ENCODE results near the gene PARD3B. TPM values are rescaled to one million over a fixed set of nuclear protein-coding genes. Genes with fewer than 3 reads are reported as not detected.

Gene PARD3B
- polyA plus RNA-seq, 1 donor: 14.0 TPM

- H3K4me1 ChIP-seq (ENCODE audit: control insufficient read depth, insufficient read depth, low read length): no peaks in the 10 kb centered on the region
- no peak overlapping the region for H3K4me3 ChIP-seq (ENCODE audit: low read length)
- H3K9me3 ChIP-seq (ENCODE audit: control insufficient read depth, low read depth, low read length): no peaks in the 10 kb centered on the region
- WGBS (ENCODE audit: insufficient coverage, low lambda C conversion rate): 57% methylated on average over 1 of the region's 3 CpGs
- peaks cover 2% of the 10 kb centered on the region for H3K36me3 ChIP-seq (ENCODE audit: control insufficient read depth, insufficient read depth, low read length)
- no peak overlapping the region for H3K27ac ChIP-seq (ENCODE audit: low read length)
- no peaks in the 10 kb centered on the region for H3K27me3 ChIP-seq (ENCODE audit: control insufficient read depth, insufficient read depth, low read length)
- DNase-seq: no peak
Measured at GRCh38 chr2:205169464-205169863, 624.2 kb downstream of the PARD3B start.

DNA sequence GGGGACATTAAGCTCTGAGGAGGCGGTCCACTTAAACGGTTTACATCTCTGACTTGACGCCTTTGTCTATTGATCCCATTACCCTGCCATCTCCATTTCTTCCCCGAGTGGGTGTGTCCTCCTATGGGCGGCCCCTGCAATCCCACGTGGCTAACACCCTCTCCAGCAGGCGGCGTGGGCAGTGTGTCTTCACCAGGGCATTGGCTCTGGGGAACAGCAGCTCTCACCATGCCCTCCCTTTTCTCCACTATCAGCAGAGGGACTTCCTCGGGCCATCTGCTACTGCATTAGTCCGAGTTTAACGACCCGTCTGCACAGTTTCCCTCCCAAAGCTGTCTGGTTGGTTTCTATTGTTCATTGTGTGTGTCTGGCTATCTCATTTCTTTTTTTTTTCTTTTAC lies 625.1 kb downstream of the PARD3B start:
- Histone ChIP-seq H3K27ac (ENCODE audit: low read length) (no peak overlapping the region), H3K9me3 (ENCODE audit: control insufficient read depth, low read depth, low read length) (no peaks in the 10 kb centered on the region), H3K4me1 (ENCODE audit: control insufficient read depth, insufficient read depth, low read length) (no peaks in the 10 kb centered on the region), H3K36me3 (ENCODE audit: control insufficient read depth, insufficient read depth, low read length) (peaks cover 2% of the 10 kb centered on the region), H3K27me3 (ENCODE audit: control insufficient read depth, insufficient read depth, low read length) (no peaks in the 10 kb centered on the region), H3K4me3 (ENCODE audit: low read length) (no peak overlapping the region)
- DNase-seq: no peak
- 88% methylated on average over 4 of the region's 12 CpGs for WGBS (ENCODE audit: insufficient coverage, low lambda C conversion rate)

DNA sequence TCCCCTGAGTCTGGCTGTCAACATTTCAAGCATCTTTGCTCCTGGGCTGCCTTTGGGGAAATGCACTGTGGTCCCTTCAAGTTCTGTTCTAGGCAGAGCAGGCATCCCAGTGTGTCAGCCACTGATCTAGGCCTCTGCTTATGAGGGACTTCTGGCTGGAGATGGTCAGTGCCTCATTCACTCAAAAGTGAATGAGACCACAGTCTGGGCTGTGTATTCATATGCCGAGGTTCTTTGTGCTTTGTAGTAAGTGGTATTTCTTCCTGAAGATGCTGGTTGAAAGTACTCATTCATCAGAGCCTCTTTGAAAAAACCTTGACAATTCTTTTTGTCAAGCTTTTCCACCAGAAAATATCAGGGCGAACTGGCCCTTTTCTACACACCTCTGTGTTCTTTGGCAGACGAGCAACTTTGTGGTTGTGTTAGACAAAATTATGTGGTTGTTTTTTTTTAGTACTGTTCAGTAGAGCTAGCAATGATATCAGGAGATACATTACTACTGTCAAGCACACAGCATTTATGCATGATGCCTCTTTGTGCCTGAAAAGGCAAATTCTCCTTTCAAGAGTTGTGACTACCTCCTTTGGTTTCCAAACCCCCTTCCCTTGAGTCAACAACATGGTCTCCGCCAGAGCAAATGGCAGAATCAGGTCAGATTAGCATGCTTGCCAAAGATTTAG lies 626.1 kb downstream of the PARD3B start:
- Histone ChIP-seq H3K27me3 (ENCODE audit: control insufficient read depth, insufficient read depth, low read length) (no peaks in the 10 kb centered on the region), H3K4me3 (ENCODE audit: low read length) (no peak overlapping the region), H3K27ac (ENCODE audit: low read length) (no peak overlapping the region), H3K36me3 (ENCODE audit: control insufficient read depth, insufficient read depth, low read length) (peaks cover 2% of the 10 kb centered on the region), H3K4me1 (ENCODE audit: control insufficient read depth, insufficient read depth, low read length) (no peaks in the 10 kb centered on the region), H3K9me3 (ENCODE audit: control insufficient read depth, low read depth, low read length) (no peaks in the 10 kb centered on the region)
- DNase-seq: no peak
- 92% methylated on average over 2 of the region's 4 CpGs for WGBS (ENCODE audit: insufficient coverage, low lambda C conversion rate)

DNA sequence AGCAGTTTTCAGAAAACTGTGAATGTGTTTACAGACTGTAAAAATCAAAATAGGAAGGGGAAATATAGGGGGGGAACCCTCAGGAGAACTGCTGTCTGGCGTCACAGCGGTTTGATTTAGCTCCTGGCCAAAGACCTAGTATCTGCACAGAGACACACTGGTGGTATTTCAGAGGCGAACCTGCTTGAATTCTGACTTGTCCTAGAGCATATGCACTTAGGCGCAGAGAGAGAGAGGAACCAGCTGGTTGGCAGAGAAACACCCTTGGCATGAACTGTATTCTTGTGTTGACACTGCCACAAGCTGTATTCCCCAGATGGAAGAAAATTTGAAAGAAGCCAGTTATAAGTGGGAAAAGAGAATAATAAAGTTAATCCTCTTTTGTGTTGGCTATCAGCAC lies 630.6 kb downstream of the PARD3B start:
- Histone ChIP-seq H3K4me3 (ENCODE audit: low read length) (no peak overlapping the region), H3K36me3 (ENCODE audit: control insufficient read depth, insufficient read depth, low read length) (peaks cover 2% of the 10 kb centered on the region), H3K27me3 (ENCODE audit: control insufficient read depth, insufficient read depth, low read length) (no peaks in the 10 kb centered on the region), H3K9me3 (ENCODE audit: control insufficient read depth, low read depth, low read length) (no peaks in the 10 kb centered on the region), H3K4me1 (ENCODE audit: control insufficient read depth, insufficient read depth, low read length) (no peaks in the 10 kb centered on the region), H3K27ac (ENCODE audit: low read length) (no peak overlapping the region)
- no CpG with 5 or more reads among the region's 4 CpGs for WGBS (ENCODE audit: insufficient coverage, low lambda C conversion rate)
- DNase-seq: no peak

DNA sequence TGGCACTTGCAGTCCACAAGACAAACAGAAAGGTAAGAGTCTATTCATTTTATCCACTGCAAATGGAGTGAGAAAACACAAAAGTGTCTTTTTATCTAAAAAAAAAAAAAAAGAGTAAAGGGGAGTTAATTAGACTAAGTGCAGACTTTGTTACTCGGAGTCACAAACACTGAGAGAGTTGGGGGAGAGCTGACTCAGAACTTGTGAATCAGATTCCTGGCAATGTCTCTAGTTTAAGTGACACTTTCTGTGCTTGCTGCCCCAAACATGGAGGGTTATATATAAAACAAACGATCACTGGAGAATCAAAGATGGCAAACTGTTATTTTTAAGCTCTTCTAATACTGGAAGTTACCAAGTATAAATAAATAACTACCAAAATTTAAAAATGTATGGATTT lies 631.3 kb downstream of the PARD3B start:
- Histone ChIP-seq H3K36me3 (ENCODE audit: control insufficient read depth, insufficient read depth, low read length) (peaks cover 2% of the 10 kb centered on the region), H3K4me1 (ENCODE audit: control insufficient read depth, insufficient read depth, low read length) (no peaks in the 10 kb centered on the region), H3K9me3 (ENCODE audit: control insufficient read depth, low read depth, low read length) (no peaks in the 10 kb centered on the region), H3K27ac (ENCODE audit: low read length) (no peak overlapping the region), H3K4me3 (ENCODE audit: low read length) (no peak overlapping the region), H3K27me3 (ENCODE audit: control insufficient read depth, insufficient read depth, low read length) (no peaks in the 10 kb centered on the region)
- no peak for DNase-seq
- 86% methylated on average over 1 of the region's 2 CpGs for WGBS (ENCODE audit: insufficient coverage, low lambda C conversion rate)

DNA sequence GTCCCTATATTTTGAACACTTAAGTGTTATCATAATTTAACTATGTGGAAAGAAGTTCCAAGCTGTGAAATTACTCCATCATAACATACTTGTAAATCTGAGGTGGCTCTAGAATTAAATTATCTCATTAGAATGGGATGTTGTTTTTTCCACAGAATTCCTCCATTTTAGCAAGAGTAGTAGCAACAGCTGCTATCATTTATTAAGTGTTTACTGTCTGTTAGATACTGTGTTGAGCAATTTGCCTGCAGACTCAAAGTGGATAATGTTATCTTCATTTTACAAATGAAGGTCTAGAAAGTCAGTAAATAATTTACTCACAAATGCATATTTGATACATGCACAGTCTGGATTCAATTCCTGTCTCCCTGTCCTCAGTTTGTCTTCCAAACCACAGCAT lies 632.3 kb downstream of the PARD3B start:
- no peak for DNase-seq
- H3K9me3 ChIP-seq (ENCODE audit: control insufficient read depth, low read depth, low read length): no peaks in the 10 kb centered on the region
- no peak overlapping the region for H3K4me3 ChIP-seq (ENCODE audit: low read length)
- no peaks in the 10 kb centered on the region for H3K27me3 ChIP-seq (ENCODE audit: control insufficient read depth, insufficient read depth, low read length)
- H3K4me1 ChIP-seq (ENCODE audit: control insufficient read depth, insufficient read depth, low read length): no peaks in the 10 kb centered on the region
- no peak overlapping the region for H3K27ac ChIP-seq (ENCODE audit: low read length)
- H3K36me3 ChIP-seq (ENCODE audit: control insufficient read depth, insufficient read depth, low read length): peaks cover 2% of the 10 kb centered on the region

DNA sequence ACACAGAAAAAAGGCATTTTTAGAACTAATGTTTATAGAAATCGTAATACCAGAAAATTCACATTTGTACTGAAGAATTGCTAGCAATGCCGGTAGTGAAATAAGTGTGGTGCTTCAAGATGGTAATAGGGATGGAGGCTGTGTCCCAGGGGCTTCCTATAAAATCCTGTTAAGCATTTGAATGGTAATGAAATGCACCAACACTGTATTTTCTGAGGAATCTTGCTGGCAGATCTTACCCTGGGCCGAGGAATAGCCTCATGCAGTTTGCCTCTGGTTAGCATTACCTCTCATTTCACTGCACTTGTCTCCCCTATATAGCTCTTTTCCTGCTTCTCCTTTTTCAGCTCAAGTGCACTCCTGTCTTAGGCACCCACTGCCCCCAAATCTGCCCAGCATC lies 635.5 kb downstream of the PARD3B start:
- H3K36me3 ChIP-seq (ENCODE audit: control insufficient read depth, insufficient read depth, low read length): peaks cover 4% of the 10 kb centered on the region
- H3K4me3 ChIP-seq (ENCODE audit: low read length): no peak overlapping the region
- no peaks in the 10 kb centered on the region for H3K4me1 ChIP-seq (ENCODE audit: control insufficient read depth, insufficient read depth, low read length)
- H3K9me3 ChIP-seq (ENCODE audit: control insufficient read depth, low read depth, low read length): no peaks in the 10 kb centered on the region
- WGBS (ENCODE audit: insufficient coverage, low lambda C conversion rate): 100% methylated on average over 1 of the region's 3 CpGs
- no peak for DNase-seq
- no peak overlapping the region for H3K27ac ChIP-seq (ENCODE audit: low read length)
- no peaks in the 10 kb centered on the region for H3K27me3 ChIP-seq (ENCODE audit: control insufficient read depth, insufficient read depth, low read length)

DNA sequence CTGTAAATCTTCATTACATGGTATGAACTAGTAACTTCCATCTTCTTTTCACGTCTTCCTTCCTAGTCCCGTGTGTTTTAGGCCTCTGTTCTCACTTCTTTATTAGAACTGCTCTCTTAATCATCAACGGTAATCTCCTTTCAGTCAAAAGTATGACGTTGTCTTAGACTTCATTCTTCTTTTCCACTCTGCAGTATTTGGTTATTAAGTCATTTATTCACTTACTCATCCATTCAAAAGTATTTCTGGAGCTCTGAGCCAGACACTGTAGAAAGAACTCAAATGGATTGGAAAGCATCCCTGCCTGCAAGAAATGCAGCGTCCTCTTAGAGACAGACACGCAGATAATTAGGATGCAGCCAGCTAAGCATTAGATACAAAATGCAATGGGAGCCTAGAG lies 642.5 kb downstream of the PARD3B start:
- H3K4me3 ChIP-seq (ENCODE audit: low read length): no peak overlapping the region
- H3K36me3 ChIP-seq (ENCODE audit: control insufficient read depth, insufficient read depth, low read length): peaks cover 2% of the 10 kb centered on the region
- no peaks in the 10 kb centered on the region for H3K27me3 ChIP-seq (ENCODE audit: control insufficient read depth, insufficient read depth, low read length)
- H3K27ac ChIP-seq (ENCODE audit: low read length): no peak overlapping the region
- DNase-seq: no peak
- no peaks in the 10 kb centered on the region for H3K4me1 ChIP-seq (ENCODE audit: control insufficient read depth, insufficient read depth, low read length)
- WGBS (ENCODE audit: insufficient coverage, low lambda C conversion rate): 92% methylated on average over 4 of the region's 6 CpGs
- H3K9me3 ChIP-seq (ENCODE audit: control insufficient read depth, low read depth, low read length): no peaks in the 10 kb centered on the region

- no peaks in the 10 kb centered on the region for H3K27me3 ChIP-seq (ENCODE audit: control insufficient read depth, insufficient read depth, low read length)
- 86% methylated on average over 1 of the region's 9 CpGs for WGBS (ENCODE audit: insufficient coverage, low lambda C conversion rate)
- DNase-seq: peak; percentile 9 to 18
Measured at GRCh38 chr2:205188239-205189138, 643.2 kb downstream of the PARD3B start.

GRCh38 chr2:205189301-205189700 lies 644.0 kb downstream of the PARD3B start:
- DNase-seq: no peak
- H3K4me3 ChIP-seq (ENCODE audit: low read length): no peak overlapping the region
- WGBS (ENCODE audit: insufficient coverage, low lambda C conversion rate): no CpG with 5 or more reads among the region's 7 CpGs
- no peaks in the 10 kb centered on the region for H3K9me3 ChIP-seq (ENCODE audit: control insufficient read depth, low read depth, low read length)
- H3K4me1 ChIP-seq (ENCODE audit: control insufficient read depth, insufficient read depth, low read length): no peaks in the 10 kb centered on the region
- no peak overlapping the region for H3K27ac ChIP-seq (ENCODE audit: low read length)
- H3K27me3 ChIP-seq (ENCODE audit: control insufficient read depth, insufficient read depth, low read length): no peaks in the 10 kb centered on the region
- peaks cover 2% of the 10 kb centered on the region for H3K36me3 ChIP-seq (ENCODE audit: control insufficient read depth, insufficient read depth, low read length)

More at GRCh38 chr2:205188239-205189138, 643.2 kb downstream of the PARD3B start:
- no peak overlapping the region for H3K4me3 ChIP-seq (ENCODE audit: low read length)
- no peaks in the 10 kb centered on the region for H3K9me3 ChIP-seq (ENCODE audit: control insufficient read depth, low read depth, low read length)
- H3K4me1 ChIP-seq (ENCODE audit: control insufficient read depth, insufficient read depth, low read length): no peaks in the 10 kb centered on the region
- peaks cover 2% of the 10 kb centered on the region for H3K36me3 ChIP-seq (ENCODE audit: control insufficient read depth, insufficient read depth, low read length)
- no peak overlapping the region for H3K27ac ChIP-seq (ENCODE audit: low read length)

Data from large intestine (tissue), 3 donors.